Stimulated activated CD4-positive, alpha-beta T cell treated with anti-CD3 and anti-CD28 coated beads, Interleukin-1b, Interleukin-23, amount 100 ng/mL, for 24 hours (primary cell): Measurements from ENCODE around the gene ATP2A2.

ENCODE experiments used
- DNase-seq, 4 experiments: peaks; one replicate each; pipeline ENCODE4 v3.0.0-alpha.2; 2020; ENCODE audit warnings: low read depth in 4 of 4, low spot score in 1 of 4

The ATP2A2 gene

GRCh38 chr12:110289044-110289710 is 8.1 kb downstream of the ATP2A2 start:
- no peak for DNase-seq

GRCh38 chr12:110289711-110290078 is 8.6 kb downstream of the ATP2A2 start:
- no peak for DNase-seq

GRCh38 chr12:110301065-110301806 is 20.2 kb downstream of the ATP2A2 start:
- DNase-seq, result no peak

- no peak for DNase-seq
Observed at GRCh38 chr12:110304061-110304551, 23.1 kb downstream of the ATP2A2 start.

- no peak for DNase-seq
Observed at GRCh38 chr12:110307372-110307771, 26.3 kb downstream of the ATP2A2 start.

- no peak for DNase-seq
Observed at GRCh38 chr12:110310763-110311162, 29.7 kb downstream of the ATP2A2 start.

GRCh38 chr12:110311903-110312302 is 30.9 kb downstream of the ATP2A2 start:
- DNase-seq, result no peak

- no peak for DNase-seq
Observed at GRCh38 chr12:110312581-110313360, 31.7 kb downstream of the ATP2A2 start.

- DNase-seq, result no peak
Observed at GRCh38 chr12:110314308-110314707, 33.3 kb downstream of the ATP2A2 start.

- DNase-seq, result no peak
Observed at GRCh38 chr12:110316861-110317260, 35.8 kb downstream of the ATP2A2 start.

GRCh38 chr12:110317911-110318310 is 36.9 kb downstream of the ATP2A2 start:
- DNase-seq, result no peak

GRCh38 chr12:110320550-110320949 is 39.5 kb downstream of the ATP2A2 start:
- no peak for DNase-seq

- DNase-seq, result no peak
Observed at GRCh38 chr12:110329710-110330109, 48.7 kb downstream of the ATP2A2 start.

GRCh38 chr12:110330124-110330523 is 49.1 kb downstream of the ATP2A2 start:
- no peak for DNase-seq

- DNase-seq, result no peak
Observed at GRCh38 chr12:110330544-110330943, 49.5 kb downstream of the ATP2A2 start.

GRCh38 chr12:110333201-110333600 is 52.2 kb downstream of the ATP2A2 start:
- DNase-seq, result no peak

- no peak for DNase-seq
Observed at GRCh38 chr12:110335481-110336045, 54.5 kb downstream of the ATP2A2 start.

- DNase-seq, result no peak
Observed at GRCh38 chr12:110337912-110338710, 57.1 kb downstream of the ATP2A2 start.

- DNase-seq, result no peak
Observed at GRCh38 chr12:110338754-110339153, 57.7 kb downstream of the ATP2A2 start.

- no peak for DNase-seq
Observed at GRCh38 chr12:110339184-110339952, 58.3 kb downstream of the ATP2A2 start.
